Thyroid gland (tissue), 4 donors: ENCODE results near the gene CPXM2.

Experiments used
- CTCF ChIP-seq, 6 experiments: fragments of 200-600 bp in 3 of 6; fragments of 450-650 bp in 3 of 6; sonication (generic) in 3 of 6; IDR thresholded peaks; one replicate each; pipeline ENCODE4 v1.5.1; 2016 to 2019; ENCODE audit warnings: antibody characterized with exemption in 6 of 6, mild to moderate bottlenecking in 2 of 6, inconsistent platforms in 1 of 6, moderate library complexity in 1 of 6
- POLR2A ChIP-seq, 2 donors: fragments of 450-650 bp; IDR thresholded peaks; one replicate each; pipeline ENCODE4 v1.6.1; 2017; ENCODE audit warnings: antibody characterized with exemption in 2 of 2, mild to moderate bottlenecking in 2 of 2, moderate library complexity in 1 of 2

- no peak for TF ChIP-seq POLR2A (IDR thresholded peaks at IDR 0.05)
- TF ChIP-seq CTCF (IDR thresholded peaks at IDR 0.05) = no peak
Observed at GRCh38 chr10:123859653-123860050, 32.0 kb downstream of the CPXM2 start.
